Measurements from ENCODE around the gene BIRC2. TPM values are rescaled to one million over a fixed set of nuclear protein-coding genes. Genes with fewer than 3 reads are reported as not detected.

The BIRC2 gene
- total and polyA plus RNA-seq, 8 donors = 17.3 to 301 (median 42.8) TPM

- intact Hi-C loops (cut with DNase I; ENCODE audit: low total_unique reads) = loop anchor here (10.0 kb wide), 1 partner anchor 151 kb away; no protein-coding TSS in a partner anchor
- H3K27me3 ChIP-seq = no peaks in the 10 kb centered on the region
- peaks cover 3 to 27% (median 14%) of the 10 kb centered on the region in 4 donors for H3K4me1 ChIP-seq
- WGBS, 5 donors = 26 to 42% (median 33%) methylated on average over 1 of the region's 1 CpG
- no peaks in the 10 kb centered on the region for H3K9me3 ChIP-seq
- H3K36me3 ChIP-seq = peaks cover 0 to under 1% (median 0%) of the 10 kb centered on the region in 4 donors
- H3K4me3 ChIP-seq = no peak overlapping the region
- TF ChIP-seq POLR2A (IDR thresholded peaks at IDR 0.05) (no peak), POLR2AphosphoS5 (IDR thresholded peaks at IDR 0.05) (no peak), EP300 (IDR thresholded peaks at IDR 0.05) (no peak), CTCF (IDR thresholded peaks at IDR 0.05) (no peak)
- no peak overlapping the region for H3K27ac ChIP-seq
- DNase-seq = no peak
Measured at GRCh38 chr11:102343809-102344208, 3.2 kb upstream of the BIRC2 start.

DNA sequence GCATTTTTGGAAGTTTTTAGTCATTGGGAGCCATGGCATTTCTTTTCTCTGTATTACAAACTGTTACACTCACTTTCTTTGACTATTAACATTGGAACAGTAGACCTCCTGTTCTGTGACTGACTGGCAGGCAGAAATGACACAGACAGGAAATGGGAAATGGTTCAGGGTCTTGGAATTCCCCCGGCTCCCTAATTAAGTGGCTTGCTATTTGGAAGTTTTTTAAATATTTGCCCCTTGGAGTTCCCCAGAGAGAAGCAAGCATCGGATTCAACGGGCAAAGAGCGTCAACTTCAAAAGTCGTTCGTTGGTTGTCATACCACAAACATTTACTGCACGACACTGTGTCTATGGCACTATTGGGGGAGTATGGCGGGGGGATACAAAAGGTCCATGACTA lies 1.1 kb upstream of the BIRC2 start:
- intact Hi-C loops (cut with DNase I; ENCODE audit: low total_unique reads) = loop anchor here (10.0 kb wide), 1 partner anchor 149 kb away; no protein-coding TSS in a partner anchor
- Histone ChIP-seq H3K36me3 (peaks cover 0 to 13% (median 6%) of the 10 kb centered on the region in 4 donors), H3K27ac (peak overlapping the region in 4 of 5 donors; percentile 93 to 99 (median 98)), H3K4me3 (peak overlapping the region; percentile 59 to 68 (median 63)), H3K9me3 (no peaks in the 10 kb centered on the region), H3K27me3 (no peaks in the 10 kb centered on the region), H3K4me1 (peaks cover 10 to 46% (median 26%) of the 10 kb centered on the region in 4 donors)
- TF ChIP-seq EP300 (IDR thresholded peaks at IDR 0.05) = no peak
- no peak for TF ChIP-seq POLR2A (IDR thresholded peaks at IDR 0.05)
- TF ChIP-seq CTCF (IDR thresholded peaks at IDR 0.05) = no peak
- no peak for TF ChIP-seq POLR2AphosphoS5 (IDR thresholded peaks at IDR 0.05)
- WGBS, 5 donors = 22 to 32% (median 28%) methylated on average over 8 of the region's 8 CpGs
- DNase-seq = peak in 1 of 2 donors; percentile 60

DNA sequence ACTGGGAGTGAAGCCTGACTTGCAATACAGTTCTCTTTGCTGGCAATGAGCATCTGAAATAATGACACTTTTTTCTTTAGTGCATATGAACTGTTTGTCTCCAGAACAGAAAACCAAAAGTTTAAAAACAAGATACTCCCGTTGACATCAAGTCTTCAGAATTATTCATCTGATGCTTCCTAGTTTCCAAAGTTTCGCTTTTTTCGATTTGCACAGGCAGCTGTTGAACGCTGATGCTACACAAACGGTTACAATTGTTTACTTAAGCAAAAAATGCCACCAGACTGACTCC lies 612 bp upstream of the BIRC2 start:
- TF ChIP-seq CTCF (IDR thresholded peaks at IDR 0.05) (no peak), POLR2AphosphoS5 (IDR thresholded peaks at IDR 0.05) (no peak)
- Histone ChIP-seq H3K4me1 (peaks cover 10 to 46% (median 26%) of the 10 kb centered on the region in 4 donors), H3K4me3 (peak overlapping the region; percentile 59 to 68 (median 63)), H3K36me3 (peaks cover 0 to 16% (median 8%) of the 10 kb centered on the region in 4 donors), H3K27ac (peak overlapping the region; percentile 93 to 99 (median 98)), H3K9me3 (no peaks in the 10 kb centered on the region), H3K27me3 (no peaks in the 10 kb centered on the region)
- no peak for DNase-seq
- 0 to 2% (median 0%) methylated on average over 5 of the region's 5 CpGs for WGBS, 5 donors
- intact Hi-C loops (cut with DNase I; ENCODE audit: low total_unique reads) = loop anchor here (10.0 kb wide), 1 partner anchor 148 kb away; no protein-coding TSS in a partner anchor

GRCh38 chr11:102347462-102348370 lies 702 bp downstream of the BIRC2 start:
- intact Hi-C loops (cut with DNase I; ENCODE audit: low total_unique reads) = loop anchor here (10.0 kb wide), 1 partner anchor 147 kb away; no protein-coding TSS in a partner anchor
- Histone ChIP-seq H3K27me3 (no peaks in the 10 kb centered on the region), H3K4me3 (peak overlapping the region; percentile 59 to 68 (median 63)), H3K4me1 (peaks cover 10 to 40% (median 26%) of the 10 kb centered on the region in 4 donors), H3K27ac (peak overlapping the region; percentile 93 to 99 (median 98)), H3K36me3 (peaks cover 0 to 28% (median 11%) of the 10 kb centered on the region in 4 donors), H3K9me3 (no peaks in the 10 kb centered on the region)
- WGBS, 5 donors = 0 to 1% (median 0%) methylated on average over 33 of the region's 33 CpGs
- TF ChIP-seq POLR2A (IDR thresholded peaks at IDR 0.05) (no peak), POLR2AphosphoS5 (IDR thresholded peaks at IDR 0.05) (no peak), CTCF (IDR thresholded peaks at IDR 0.05) (no peak), EP300 (IDR thresholded peaks at IDR 0.05) (no peak)
- DNase-seq = peak in 1 of 2 donors; percentile 64

Measured in stomach (tissue), 9 donors.